Ascending aorta (tissue), 2 donors: Measurements from ENCODE around the gene GSS. TPM values are rescaled to one million over a fixed set of nuclear protein-coding genes. Genes with fewer than 3 reads are reported as not detected.

ENCODE experiments used
- DNase-seq, 2 donors: peaks; one replicate each; pipeline ENCODE4 v3.0.0-alpha.2; 2019; ENCODE audit warnings: low spot score in 2 of 2
- H3K27ac ChIP-seq, 2 donors: fragments of 200-600 bp; sonication (generic); one replicate each; pipeline ENCODE4 v1.5.1; 2016 to 2017; ENCODE audit warnings: mild to moderate bottlenecking in 1 of 2
- H3K27me3 ChIP-seq: fragments of 200-600 bp; sonication (generic); one replicate; pipeline ENCODE4 v1.5.1; 2017
- H3K36me3 ChIP-seq, 2 donors: fragments of 200-600 bp; sonication (generic); one replicate each; pipeline ENCODE4 v1.5.1; 2016
- H3K4me1 ChIP-seq, 2 donors: fragments of 200-600 bp; sonication (generic); one replicate each; pipeline ENCODE4 v1.5.1; 2016 to 2017; ENCODE audit warnings: mild to moderate bottlenecking in 1 of 2
- H3K4me3 ChIP-seq, 2 donors: fragments of 200-600 bp; sonication (generic); one replicate each; pipeline ENCODE4 v1.5.1; 2016 to 2017; ENCODE audit warnings: mild to moderate bottlenecking in 1 of 2
- H3K9me3 ChIP-seq, 2 donors: fragments of 200-600 bp; sonication (generic); one replicate each; pipeline ENCODE4 v1.5.1; 2016
- CTCF ChIP-seq, 3 experiments: fragments of 200-600 bp in 2 of 3; fragments of 450-650 bp in 1 of 3; sonication (generic) in 2 of 3; IDR thresholded peaks; one replicate each; pipeline ENCODE4 v1.5.1; 2016 to 2019; ENCODE audit warnings: antibody characterized with exemption in 3 of 3, mild to moderate bottlenecking in 1 of 3, moderate library complexity in 1 of 3
- intact Hi-C: fragments of 100-400 bp; cut with DNase I; formaldehyde crosslinking; loops from one replicate; pipeline ENCODE4 v1.15.1; 2023
- total RNA-seq: library from RNA; depleted of rRNA; stranded (reverse); fragments of >200 nt; gene quantifications from one replicate; pipeline ENCODE4 v1.1.0, GENCODE V29; 2016

GSS gene
- total RNA-seq, 1 donor from 2014 or later = 40.7 TPM

- Histone ChIP-seq H3K4me3 (no peak overlapping the region), H3K9me3 (no peaks in the 10 kb centered on the region), H3K27me3 (no peaks in the 10 kb centered on the region), H3K4me1 (no peaks in the 10 kb centered on the region), H3K36me3 (peaks cover 19 to 45% of the 10 kb centered on the region in 2 donors), H3K27ac (no peak overlapping the region)
- TF ChIP-seq CTCF (IDR thresholded peaks at IDR 0.05) = no peak
- no peak for DNase-seq
- intact Hi-C loops = no loop called here
These were observed 8.9 kb downstream of the GSS start for GRCh38 chr20:34946661-34947060.

- TF ChIP-seq CTCF (IDR thresholded peaks at IDR 0.05) = no peak
- intact Hi-C loops = no loop called here
- no peaks in the 10 kb centered on the region for H3K9me3 ChIP-seq
- no peaks in the 10 kb centered on the region for H3K27me3 ChIP-seq
- H3K4me1 ChIP-seq = no peaks in the 10 kb centered on the region
- no peak for DNase-seq
- H3K36me3 ChIP-seq = peaks cover 20 to 48% of the 10 kb centered on the region in 2 donors
- no peak overlapping the region for H3K4me3 ChIP-seq
- H3K27ac ChIP-seq = no peak overlapping the region
These were observed 10.1 kb downstream of the GSS start for GRCh38 chr20:34945315-34946077.

- intact Hi-C loops = no loop called here
- Histone ChIP-seq H3K27me3 (no peaks in the 10 kb centered on the region), H3K4me1 (no peaks in the 10 kb centered on the region), H3K4me3 (no peak overlapping the region), H3K27ac (no peak overlapping the region), H3K9me3 (no peaks in the 10 kb centered on the region), H3K36me3 (peaks cover 20 to 53% of the 10 kb centered on the region in 2 donors)
- no peak for DNase-seq
- no peak for TF ChIP-seq CTCF (IDR thresholded peaks at IDR 0.05)
These were observed 11.6 kb downstream of the GSS start for GRCh38 chr20:34943808-34944567.

- intact Hi-C loops = no loop called here
- TF ChIP-seq CTCF (IDR thresholded peaks at IDR 0.05) = no peak
- Histone ChIP-seq H3K36me3 (peaks cover 20 to 57% of the 10 kb centered on the region in 2 donors), H3K9me3 (no peaks in the 10 kb centered on the region), H3K27me3 (no peaks in the 10 kb centered on the region), H3K27ac (no peak overlapping the region), H3K4me1 (no peaks in the 10 kb centered on the region), H3K4me3 (no peak overlapping the region)
- DNase-seq = no peak
These were observed 13.3 kb downstream of the GSS start for GRCh38 chr20:34942301-34942700.

GRCh38 chr20:34941226-34941625 lies 14.4 kb downstream of the GSS start:
- no peak overlapping the region for H3K4me3 ChIP-seq
- H3K9me3 ChIP-seq = no peaks in the 10 kb centered on the region
- H3K4me1 ChIP-seq = no peaks in the 10 kb centered on the region
- peaks cover 24 to 63% of the 10 kb centered on the region in 2 donors for H3K36me3 ChIP-seq
- DNase-seq = no peak
- no peaks in the 10 kb centered on the region for H3K27me3 ChIP-seq
- H3K27ac ChIP-seq = no peak overlapping the region
- no peak for TF ChIP-seq CTCF (IDR thresholded peaks at IDR 0.05)
- intact Hi-C loops = no loop called here
